AG10803 (cell line): ENCODE data around the gene GOLT1A.

Source experiments
- DNase-seq: peaks from one replicate; pipeline ENCODE4 v3.0.0; 2010; ENCODE audit warnings: low read depth
- H3K4me3 ChIP-seq: 2 replicates; pipeline ENCODE4 v1.5.1; 2011; ENCODE audit warnings: mild to moderate bottlenecking, low read length, control low read depth
- CTCF ChIP-seq: conservative IDR thresholded peaks from 2 replicates; pipeline ENCODE4 v1.5.1; 2011; ENCODE audit warnings: mild to moderate bottlenecking, low read length, control low read depth, inconsistent platforms

The GOLT1A gene

GRCh38 chr1:204213668-204214662 is at the start of gene GOLT1A:
TSS of gene GOLT1A (minus strand) at chr1:204213988. CDS start at chr1:204213906, 82 bp downstream.
- peak; percentile 91 for TF ChIP-seq CTCF
- DNase-seq = peak; percentile 84
- no peak within 1 kb of the TSS for H3K4me3 ChIP-seq

- no peak for DNase-seq
- no peak overlapping the region for H3K4me3 ChIP-seq
- no peak for TF ChIP-seq CTCF
Observed at GRCh38 chr1:204263254-204263910, 49.6 kb upstream of the GOLT1A start.

GRCh38 chr1:204262506-204263253 is 48.9 kb upstream of the GOLT1A start:
- DNase-seq = no peak
- H3K4me3 ChIP-seq = no peak overlapping the region
- no peak for TF ChIP-seq CTCF

- peak; percentile 80 for DNase-seq
- no peak overlapping the region for H3K4me3 ChIP-seq
- TF ChIP-seq CTCF = no peak
Observed at GRCh38 chr1:204261746-204262505, 48.1 kb upstream of the GOLT1A start.

GRCh38 chr1:204261266-204261665 is 47.5 kb upstream of the GOLT1A start:
- TF ChIP-seq CTCF = no peak
- DNase-seq = no peak
- no peak overlapping the region for H3K4me3 ChIP-seq

- TF ChIP-seq CTCF = no peak
- H3K4me3 ChIP-seq = no peak overlapping the region
- no peak for DNase-seq
Observed at GRCh38 chr1:204260601-204261197, 46.9 kb upstream of the GOLT1A start.
